K562 (cell line): Measurements from ENCODE around the gene GALNT13. TPM values are rescaled to one million over a fixed set of nuclear protein-coding genes. Genes with fewer than 3 reads are reported as not detected.

Experiments
- ATAC-seq: fragments of 200-7000 bp; cut with Tn5 transposase; 3 replicates; pipeline ENCODE4 v1.9.1; 2020; ENCODE audit warnings: moderate library complexity
- BruUV-seq: library from RNA; stranded (reverse); fragments of 400-500 nt; replicated peaks from 2 replicates; lab custom pipeline; 2021; lab: Mats Ljungman, UMichigan
- CTCF ChIA-PET: fragments of 300-600 bp; formaldehyde crosslinking; extraction: SDS; loops from one replicate; lab custom pipeline; 2021; ENCODE audit warnings: low intra/inter-chr PET ratio; lab: Yijun Ruan, JAX
- POLR2A ChIA-PET: fragments of 300-600, 350-650 bp; sonication (Branson Sonifier 250); formaldehyde crosslinking; extraction: SDS; loops from one replicate; lab custom pipeline; 2021; ENCODE audit warnings: antibody characterized with exemption, inconsistent platforms; lab: Yijun Ruan, JAX
- DNase-seq, 4 experiments: peaks; one replicate each; pipeline versions ENCODE4 v3.0.0 to v3.0.0-alpha.2; 2011 to 2018; ENCODE audit warnings: low spot score in 3 of 4, mixed read lengths in 3 of 4; ENCODE audit errors: extremely low read depth in 1 of 4
- FAIRE-seq: peaks from 2 replicates; lab custom pipeline; 2011; peaks lifted over from hg19 to GRCh38; lab: Jason Lieb, UNC
- H2AFZ ChIP-seq: 2 replicates; pipeline ENCODE4 v1.6.0; 2011; ENCODE audit warnings: low read depth, low read length, control low read depth, inconsistent platforms
- H3K27ac ChIP-seq: fragments of 200-600 bp; 3 replicates; pipeline ENCODE4 v1.8.0; 2011; ENCODE audit warnings: low read depth, mild to moderate bottlenecking, control low read depth, inconsistent platforms, low read length, moderate library complexity, mixed read lengths; ENCODE audit errors: extremely low read depth
- H3K27me3 ChIP-seq, 2 experiments: fragments of 300-600 bp in 1 of 2; 2 replicates in 1 of 2; 3 replicates in 1 of 2; pipeline versions ENCODE4 v1.6.0 to v1.8.0; 2011; ENCODE audit warnings: inconsistent platforms in 2 of 2, low read length in 2 of 2, mild to moderate bottlenecking in 1 of 2, mixed read lengths in 1 of 2, moderate library complexity in 1 of 2; ENCODE audit not compliant: control insufficient read depth in 2 of 2, insufficient read depth in 2 of 2
- H3K36me3 ChIP-seq: fragments of 300-600 bp; 3 replicates; pipeline ENCODE4 v1.8.0; 2011; ENCODE audit warnings: mild to moderate bottlenecking, low read length, inconsistent platforms; ENCODE audit not compliant: control insufficient read depth, insufficient read depth
- H3K4me1 ChIP-seq, 2 experiments: fragments of 200-600 bp in 1 of 2; replicated peaks in 1 of 2; 2 replicates in 1 of 2; 3 replicates in 1 of 2; pipeline versions ENCODE4 v1.5.1 to v1.8.0; 2011; ENCODE audit warnings: inconsistent platforms in 2 of 2, low read length in 2 of 2, mild to moderate bottlenecking in 1 of 2, mixed read lengths in 1 of 2, moderate library complexity in 1 of 2; ENCODE audit not compliant: control insufficient read depth in 2 of 2, insufficient read depth in 2 of 2
- H3K4me2 ChIP-seq: 2 replicates; pipeline ENCODE4 v1.6.1; 2011; ENCODE audit warnings: low read length, control low read depth, inconsistent platforms, mixed read lengths; ENCODE audit not compliant: insufficient read depth
- H3K4me3 ChIP-seq: fragments of 200-600 bp; sonication (generic), shearing (Covaris generic); 2 replicates; pipeline ENCODE4 v1.5.1; 2016; ENCODE audit warnings: control low read depth, inconsistent platforms
- H3K79me2 ChIP-seq: fragments of 200-600 bp; 3 replicates; pipeline ENCODE4 v1.8.0; 2011; ENCODE audit warnings: low read length, inconsistent platforms; ENCODE audit not compliant: control insufficient read depth, insufficient read depth
- H3K9ac ChIP-seq, 2 experiments: 2 replicates each; pipeline versions ENCODE4 v1.6.0 to v1.6.1; 2011; ENCODE audit warnings: low read depth in 2 of 2, low read length in 2 of 2, control low read depth in 1 of 2, inconsistent platforms in 1 of 2, mild to moderate bottlenecking in 1 of 2, mixed read lengths in 1 of 2; ENCODE audit not compliant: insufficient read depth in 1 of 2
- H3K9me1 ChIP-seq: one replicate; pipeline ENCODE4 v1.6.0; 2011; ENCODE audit warnings: inconsistent platforms, mild to moderate bottlenecking, low read length, moderate library complexity; ENCODE audit not compliant: control insufficient read depth, insufficient read depth
- H3K9me3 ChIP-seq: replicated peaks from 2 replicates; pipeline ENCODE4 v1.5.1; 2011; ENCODE audit warnings: low read depth, low read length, inconsistent platforms; ENCODE audit not compliant: control insufficient read depth, insufficient read depth
- H4K20me1 ChIP-seq: replicated peaks from 2 replicates; pipeline ENCODE4 v1.6.1; 2011; ENCODE audit warnings: low read length, inconsistent platforms, mixed read lengths; ENCODE audit not compliant: control insufficient read depth, insufficient read depth
- ATF1 ChIP-seq, 2 experiments: fragments of 450-650 bp in 1 of 2; IDR thresholded peaks; 2 replicates each; pipeline ENCODE4 v1.6.1; 2016; ENCODE audit warnings: missing compliant biosample characterization in 1 of 2, missing genetic modification characterization in 1 of 2
- E2F1 ChIP-seq: sonication (generic); formaldehyde crosslinking; IDR thresholded peaks from 2 replicates; pipeline ENCODE4 v1.8.1; 2023; ENCODE audit warnings: mild to moderate bottlenecking, missing genetic modification reagents, moderate library complexity
- E2F4 ChIP-seq: sonication (generic); formaldehyde crosslinking; IDR thresholded peaks from 2 replicates; pipeline ENCODE4 v1.8.0; 2022; ENCODE audit warnings: mild to moderate bottlenecking, low read depth, missing genetic modification reagents
- GTF2E2 ChIP-seq: fragments of 200-800 bp; sonication (Bioruptor generic); IDR thresholded peaks from 2 replicates; pipeline ENCODE4 v1.6.1; 2016; ENCODE audit warnings: missing genetic modification characterization, missing compliant biosample characterization
- KAT8 ChIP-seq: fragments of 450-650 bp; IDR thresholded peaks from 2 replicates; pipeline ENCODE4 v1.6.1; 2016; ENCODE audit warnings: low read depth, mild to moderate bottlenecking
- NCOA4 ChIP-seq: fragments of 450-650 bp; IDR thresholded peaks from 2 replicates; pipeline ENCODE4 v1.6.1; 2018; ENCODE audit warnings: mild to moderate bottlenecking; ENCODE audit not compliant: partially characterized antibody
- PATZ1 ChIP-seq: fragments of 250-450 bp; sonication (Bioruptor Pico); IDR thresholded peaks from 2 replicates; pipeline ENCODE4 v1.5.0; 2020; ENCODE audit warnings: mild to moderate bottlenecking, borderline replicate concordance
- TBP ChIP-seq: optimal IDR thresholded peaks from 2 replicates; pipeline ENCODE3; 2011; ENCODE audit warnings: low read depth, low read length, improper control_type of control experiment
- TFAM ChIP-seq: fragments of 250-450 bp; sonication (Bioruptor Pico); conservative IDR thresholded peaks from 2 replicates; pipeline ENCODE4 v1.5.0; 2021; ENCODE audit warnings: mild to moderate bottlenecking, moderate library complexity
- TRIM24 ChIP-seq, 2 experiments: fragments of 450-650 bp; IDR thresholded peaks; 2 replicates each; pipeline ENCODE4 v1.6.1; 2016
- ZNF239 ChIP-seq: fragments of 250-450 bp; sonication (Bioruptor Pico); IDR thresholded peaks from 2 replicates; pipeline ENCODE4 v1.4.0; 2020; ENCODE audit warnings: mild to moderate bottlenecking
- ZNF263 ChIP-seq: sonication (generic); formaldehyde crosslinking; IDR thresholded peaks from 2 replicates; pipeline ENCODE4 v1.8.0; 2022; ENCODE audit warnings: mild to moderate bottlenecking, missing genetic modification reagents, borderline replicate concordance
- ZNF41 ChIP-seq: fragments of 250-450 bp; sonication (Bioruptor Pico); conservative IDR thresholded peaks from 2 replicates; pipeline ENCODE4 v1.4.0; 2020; ENCODE audit warnings: mild to moderate bottlenecking
- WGBS: fragments of 100-300 bp; shearing (Covaris generic); methylation state at CpG from one replicate; pipeline ENCODE4 v1.1.6; 2016; ENCODE audit warnings: low coverage, mixed read lengths; ENCODE audit not compliant: insufficient coverage; ENCODE audit errors: missing lambda C conversion rate; 5-methylcytosine and 5-hydroxymethylcytosine counted together
- in situ Hi-C: fragments of 300-500 bp; cut with MboI; formaldehyde crosslinking; loops from 4 replicates; pipeline ENCODE4 v1.15.0; 2018; ENCODE audit warnings: inconsistent platforms, mixed read lengths
- intact Hi-C: fragments of 100-400 bp; cut with micrococcal nuclease; formaldehyde crosslinking; loops from 2 replicates; pipeline ENCODE4 v1.14.2; 2022
- polyA plus RNA-seq, 8 experiments: library from polyadenylated mRNA; depleted of rRNA in 4 of 8; stranded (reverse) in 5 of 8; unstranded in 3 of 8; fragments of >200 nt; fragmentation: Nextera tagmentation in 2 of 8; fragmentation: Illumina TruSeq in 1 of 8; extraction: Ambion mirVana in 2 of 8; extraction: Trizol in 1 of 8; gene quantifications; 2 replicates each; pipeline versions ENCODE4 v1.2.1 to v1.2.3, GENCODE V29; 2011 to 2014; ENCODE audit warnings: inconsistent platforms in 1 of 8, missing spikeins in 1 of 8
- total RNA-seq, 7 experiments: library from RNA; depleted of rRNA in 6 of 7; stranded (reverse); fragments of >200 nt in 6 of 7; fragmentation: Illumina TruSeq in 2 of 7; extraction: Trizol in 2 of 7; gene quantifications; 2 replicates each; pipeline versions ENCODE4 v1.2.1 to v1.2.3, GENCODE V29; 2011 to 2021; ENCODE audit warnings: low replicate concordance in 1 of 7
- TF ChIP-seq, protein P1 (sequence below): fragments of 450-650 bp; IDR thresholded peaks from 2 replicates; pipeline ENCODE4 v1.6.1; 2017; ENCODE audit warnings: antibody characterized with exemption
- TF ChIP-seq, protein P2 (sequence below): fragments of 250-450 bp; sonication (Bioruptor Pico); IDR thresholded peaks from 2 replicates; pipeline ENCODE4 v1.9.0; 2021; ENCODE audit warnings: mild to moderate bottlenecking

Gene GALNT13
- total and polyA plus RNA-seq, 9 of the 15 experiments (the other 6 are each of a cell fraction or from before 2014, with no cell fraction given) = not detected

DNA sequence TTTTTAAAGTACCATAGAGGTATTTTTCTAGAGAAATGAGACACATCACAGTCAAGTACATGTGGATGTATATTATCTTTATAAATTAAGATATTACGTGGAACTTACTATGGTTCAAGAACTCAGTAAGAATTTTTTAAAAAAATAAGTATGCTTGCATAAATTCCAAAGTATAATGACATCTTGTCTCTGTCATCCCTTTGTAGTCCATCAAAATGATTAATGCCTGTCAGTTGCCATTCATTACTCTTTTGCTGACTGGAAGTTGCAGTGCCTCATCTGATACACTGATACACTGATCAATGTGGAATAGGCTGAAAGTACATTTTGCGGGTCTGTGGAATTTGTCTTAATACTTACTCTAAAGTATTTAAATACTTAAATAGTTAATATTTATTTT is 177.2 kb downstream of the GALNT13 start:
- no peaks in the 10 kb centered on the region for H3K9me1 ChIP-seq
- H3K36me3 ChIP-seq = no peaks in the 10 kb centered on the region
- no peaks in the 10 kb centered on the region for H4K20me1 ChIP-seq
- ChIA-PET CTCF (no interaction called here), POLR2A (no interaction called here)
- no peaks in the 10 kb centered on the region for H3K27me3 ChIP-seq
- H3K9me3 ChIP-seq = no peaks in the 10 kb centered on the region; the same call in 1 of the 2 replicates
- H3K27ac ChIP-seq = no peak overlapping the region
- H3K4me1 ChIP-seq = no peaks in the 10 kb centered on the region
- no peak for FAIRE-seq
- DNase-seq = no peak
- H2AFZ ChIP-seq = no peak overlapping the region
- no peak overlapping the region for H3K9ac ChIP-seq
- H3K4me3 ChIP-seq = no peak overlapping the region
- 0% methylated on average over 2 of the region's 2 CpGs for WGBS
- BruUV-seq = no TSS peak
- intact Hi-C loops = no loop called here
- no peaks in the 10 kb centered on the region for H3K79me2 ChIP-seq
- no peak for ATAC-seq
- in situ Hi-C loops = no loop called here
- H3K4me2 ChIP-seq = no peak overlapping the region
- no peak for TF ChIP-seq E2F4 (CRISPR knock-in tag)
- no peak for TF ChIP-seq TFAM (CRISPR knock-in tag)
- TF ChIP-seq TBP = no peak
- TF ChIP-seq TRIM24 (IDR thresholded peaks at IDR 0.05) = no peak
- TF ChIP-seq, protein P1, sequence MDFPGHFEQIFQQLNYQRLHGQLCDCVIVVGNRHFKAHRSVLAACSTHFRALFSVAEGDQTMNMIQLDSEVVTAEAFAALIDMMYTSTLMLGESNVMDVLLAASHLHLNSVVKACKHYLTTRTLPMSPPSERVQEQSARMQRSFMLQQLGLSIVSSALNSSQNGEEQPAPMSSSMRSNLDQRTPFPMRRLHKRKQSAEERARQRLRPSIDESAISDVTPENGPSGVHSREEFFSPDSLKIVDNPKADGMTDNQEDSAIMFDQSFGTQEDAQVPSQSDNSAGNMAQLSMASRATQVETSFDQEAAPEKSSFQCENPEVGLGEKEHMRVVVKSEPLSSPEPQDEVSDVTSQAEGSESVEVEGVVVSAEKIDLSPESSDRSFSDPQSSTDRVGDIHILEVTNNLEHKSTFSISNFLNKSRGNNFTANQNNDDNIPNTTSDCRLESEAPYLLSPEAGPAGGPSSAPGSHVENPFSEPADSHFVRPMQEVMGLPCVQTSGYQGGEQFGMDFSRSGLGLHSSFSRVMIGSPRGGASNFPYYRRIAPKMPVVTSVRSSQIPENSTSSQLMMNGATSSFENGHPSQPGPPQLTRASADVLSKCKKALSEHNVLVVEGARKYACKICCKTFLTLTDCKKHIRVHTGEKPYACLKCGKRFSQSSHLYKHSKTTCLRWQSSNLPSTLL = no peak
- TF ChIP-seq ZNF239 (CRISPR knock-in tag) = no peak
- no peak for TF ChIP-seq ATF1 (CRISPR knock-in tag; IDR thresholded peaks at IDR 0.05)
- no peak for TF ChIP-seq ATF1 (tag; IDR thresholded peaks at IDR 0.05)
- no peak for TF ChIP-seq E2F1 (CRISPR knock-in tag)
- no peak for TF ChIP-seq PATZ1 (CRISPR knock-in tag)
- no peak for TF ChIP-seq GTF2E2
- TF ChIP-seq ZNF41 = no peak
- TF ChIP-seq NCOA4 = no peak
- TF ChIP-seq KAT8 = no peak
- no peak for TF ChIP-seq ZNF263
- TF ChIP-seq, protein P2, sequence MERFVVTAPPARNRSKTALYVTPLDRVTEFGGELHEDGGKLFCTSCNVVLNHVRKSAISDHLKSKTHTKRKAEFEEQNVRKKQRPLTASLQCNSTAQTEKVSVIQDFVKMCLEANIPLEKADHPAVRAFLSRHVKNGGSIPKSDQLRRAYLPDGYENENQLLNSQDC (CRISPR knock-in tag) = no peak
